ENCODE results near the gene DHX8. TPM values are rescaled to one million over a fixed set of nuclear protein-coding genes. Genes with fewer than 3 reads are reported as not detected.
"Not testable (repeated sequence)": the region's sequence is repeated elsewhere in the genome, so short reads cannot be mapped to it uniquely, and the experiment has no call there.

Gene DHX8
- polyA plus RNA-seq, 3 donors, result 21.8 to 35.6 (median 26.5) TPM

DNA sequence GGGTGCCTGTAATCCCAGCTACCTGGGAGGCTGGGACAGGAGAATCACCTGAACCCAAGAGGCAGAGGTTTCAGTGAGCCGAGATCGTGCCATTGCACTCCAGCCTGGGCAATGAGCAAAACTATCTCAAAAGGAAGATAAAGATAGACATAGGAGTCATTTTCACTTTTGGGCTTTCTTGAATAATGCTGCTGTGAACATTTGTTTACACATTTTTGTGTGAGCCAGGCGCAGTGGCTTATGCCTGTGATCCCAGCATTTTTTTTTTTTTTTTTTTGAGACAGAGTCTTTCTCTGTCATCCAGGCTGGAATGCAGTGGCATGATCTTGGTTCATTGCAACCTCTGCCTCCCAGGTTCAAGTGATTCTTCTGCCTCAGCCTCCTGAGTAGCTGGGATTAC, 27.4 kb downstream of the DHX8 start:
- H3K27me3 Mint-ChIP-seq (ENCODE audit: low read depth in 3 of 3); H3K27ac ChIP-seq (ENCODE audit: low read depth in 1 of 2, low read length in 2 of 2); H3K4me2 ChIP-seq (replicated peaks; ENCODE audit: extremely low read depth, low read length, poor library complexity, severe bottlenecking); intact Hi-C loops (cut with micrococcal nuclease); H2AFZ ChIP-seq (ENCODE audit: insufficient read depth, low read depth, low read length, poor library complexity, severe bottlenecking); H3K9me3 ChIP-seq (replicated peaks in 1 of 2; ENCODE audit: control insufficient read depth in 1 of 2, insufficient read depth in 1 of 2, low read length in 2 of 2); H3K27me3 ChIP-seq (ENCODE audit: control insufficient read depth in 2 of 2, insufficient read depth in 2 of 2, low read length in 2 of 2); H3K4me1 Mint-ChIP-seq; H3K79me2 ChIP-seq (ENCODE audit: insufficient read depth, low read length); H3K9me3 Mint-ChIP-seq; H3K4me3 Mint-ChIP-seq; H3K4me1 ChIP-seq (ENCODE audit: control insufficient read depth in 1 of 2, insufficient read depth in 2 of 2, low read length in 2 of 2); H3K9ac ChIP-seq (ENCODE audit: insufficient read depth, low read length, poor library complexity, severe bottlenecking); DNase-seq; H3K4me3 ChIP-seq (replicated peaks in 1 of 3; ENCODE audit: low read depth in 2 of 3, low read length in 3 of 3); H3K27ac Mint-ChIP-seq: not testable (repeated sequence)
- WGBS (ENCODE audit: insufficient coverage), result no CpG with 5 or more reads among the region's 3 CpGs
- peaks cover 20% of the 10 kb centered on the region for H4K20me1 ChIP-seq (ENCODE audit: insufficient read depth, low read length)
- H3K36me3 ChIP-seq (replicated peaks in 1 of 2; ENCODE audit: control insufficient read depth in 1 of 2, insufficient read depth in 2 of 2, low read length in 2 of 2), result peaks cover 85 to 100% of the 10 kb centered on the region in 2 donors
- H3K36me3 Mint-ChIP-seq, result peaks cover 82 to 88% of the 10 kb centered on the region in 2 donors

DNA sequence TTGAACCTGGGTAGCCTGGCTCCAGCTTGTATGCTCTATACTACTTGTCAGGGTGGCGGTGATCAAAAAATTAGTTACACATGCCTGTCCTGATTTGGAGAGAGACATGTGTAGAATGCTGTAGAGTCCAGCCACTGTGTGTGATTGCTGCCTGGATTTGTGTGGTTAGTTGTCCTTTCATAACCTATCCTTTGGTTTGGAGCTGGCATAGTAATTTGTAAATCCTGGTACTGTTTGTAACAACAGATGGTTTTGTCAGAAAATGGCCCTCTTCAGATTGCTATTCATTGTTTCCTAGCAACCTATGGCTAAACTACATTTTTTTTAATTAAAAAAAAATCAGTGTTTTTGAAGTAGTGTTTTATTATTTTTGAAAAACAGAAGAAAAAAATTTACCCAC, 31.9 kb downstream of the DHX8 start:
- intact Hi-C loops (cut with micrococcal nuclease), result no loop called here
- TF ChIP-seq, protein P1, sequence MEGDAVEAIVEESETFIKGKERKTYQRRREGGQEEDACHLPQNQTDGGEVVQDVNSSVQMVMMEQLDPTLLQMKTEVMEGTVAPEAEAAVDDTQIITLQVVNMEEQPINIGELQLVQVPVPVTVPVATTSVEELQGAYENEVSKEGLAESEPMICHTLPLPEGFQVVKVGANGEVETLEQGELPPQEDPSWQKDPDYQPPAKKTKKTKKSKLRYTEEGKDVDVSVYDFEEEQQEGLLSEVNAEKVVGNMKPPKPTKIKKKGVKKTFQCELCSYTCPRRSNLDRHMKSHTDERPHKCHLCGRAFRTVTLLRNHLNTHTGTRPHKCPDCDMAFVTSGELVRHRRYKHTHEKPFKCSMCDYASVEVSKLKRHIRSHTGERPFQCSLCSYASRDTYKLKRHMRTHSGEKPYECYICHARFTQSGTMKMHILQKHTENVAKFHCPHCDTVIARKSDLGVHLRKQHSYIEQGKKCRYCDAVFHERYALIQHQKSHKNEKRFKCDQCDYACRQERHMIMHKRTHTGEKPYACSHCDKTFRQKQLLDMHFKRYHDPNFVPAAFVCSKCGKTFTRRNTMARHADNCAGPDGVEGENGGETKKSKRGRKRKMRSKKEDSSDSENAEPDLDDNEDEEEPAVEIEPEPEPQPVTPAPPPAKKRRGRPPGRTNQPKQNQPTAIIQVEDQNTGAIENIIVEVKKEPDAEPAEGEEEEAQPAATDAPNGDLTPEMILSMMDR (IDR thresholded peaks at IDR 0.05), result no peak
- Histone ChIP-seq H3K4me1 (ENCODE audit: control insufficient read depth in 1 of 2, insufficient read depth in 2 of 2, low read length in 2 of 2) (no peaks in the 10 kb centered on the region), H3K79me2 (ENCODE audit: insufficient read depth, low read length) (peaks cover 2% of the 10 kb centered on the region), H4K20me1 (ENCODE audit: insufficient read depth, low read length) (peaks cover 21% of the 10 kb centered on the region), H3K9me3 (replicated peaks in 1 of 2; ENCODE audit: control insufficient read depth in 1 of 2, insufficient read depth in 1 of 2, low read length in 2 of 2) (no peaks in the 10 kb centered on the region), H3K4me2 (replicated peaks; ENCODE audit: extremely low read depth, low read length, poor library complexity, severe bottlenecking) (no peak overlapping the region), H3K27ac (ENCODE audit: low read depth in 1 of 2, low read length in 2 of 2) (no peak overlapping the region), H3K36me3 (replicated peaks in 1 of 2; ENCODE audit: control insufficient read depth in 1 of 2, insufficient read depth in 2 of 2, low read length in 2 of 2) (peaks cover 86 to 100% of the 10 kb centered on the region in 2 donors), H2AFZ (ENCODE audit: insufficient read depth, low read depth, low read length, poor library complexity, severe bottlenecking) (no peak overlapping the region), H3K9ac (ENCODE audit: insufficient read depth, low read length, poor library complexity, severe bottlenecking) (no peak overlapping the region), H3K4me3 (replicated peaks in 1 of 3; ENCODE audit: low read depth in 2 of 3, low read length in 3 of 3) (no peak overlapping the region), H3K27me3 (ENCODE audit: control insufficient read depth in 2 of 2, insufficient read depth in 2 of 2, low read length in 2 of 2) (no peaks in the 10 kb centered on the region)
- Mint-ChIP-seq H3K9me3 (no peaks in the 10 kb centered on the region), H3K27me3 (ENCODE audit: low read depth in 3 of 3) (peaks cover 0 to under 1% (median 0%) of the 10 kb centered on the region in 3 donors), H3K27ac (no peak overlapping the region), H3K4me3 (no peak overlapping the region), H3K4me1 (peaks cover 3% of the 10 kb centered on the region), H3K36me3 (peaks cover 84 to 89% of the 10 kb centered on the region in 2 donors)
- no peak for DNase-seq
- WGBS (ENCODE audit: insufficient coverage), result no CpG with 5 or more reads among the region's 1 CpG
